HG03520 (cell line): Measurements from ENCODE around the gene AVP.
A peak's percentile ranks its signal among the peaks of the same experiment; 100 is the strongest.

Experiments used
- ATAC-seq: cut with Tn5 transposase; IDR thresholded peaks from one replicate; pipeline ENCODE4 v1.9.1; 2021; ENCODE audit warnings: mild to moderate bottlenecking, moderate library complexity; ENCODE audit not compliant: unreplicated experiment

AVP gene

DNA sequence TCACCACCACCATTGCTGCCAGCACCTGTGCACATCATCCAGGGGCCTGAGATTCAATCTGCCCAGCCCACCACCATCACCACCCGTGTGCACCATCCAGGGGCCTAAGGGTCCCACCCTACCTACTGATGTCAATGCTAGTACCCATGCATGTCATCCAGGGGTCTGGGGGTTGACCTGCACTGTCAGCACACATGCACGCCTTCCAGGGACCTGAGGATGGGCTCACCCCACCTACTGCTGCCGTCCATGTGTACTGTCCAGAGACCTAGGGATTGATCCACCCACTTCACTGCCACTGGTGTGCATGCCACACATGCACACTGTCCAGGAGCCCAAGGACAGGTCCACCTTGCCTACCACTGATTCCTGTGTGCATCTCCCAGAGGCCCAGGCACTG, 25.0 kb downstream of the AVP start:
- ATAC-seq = no peak

DNA sequence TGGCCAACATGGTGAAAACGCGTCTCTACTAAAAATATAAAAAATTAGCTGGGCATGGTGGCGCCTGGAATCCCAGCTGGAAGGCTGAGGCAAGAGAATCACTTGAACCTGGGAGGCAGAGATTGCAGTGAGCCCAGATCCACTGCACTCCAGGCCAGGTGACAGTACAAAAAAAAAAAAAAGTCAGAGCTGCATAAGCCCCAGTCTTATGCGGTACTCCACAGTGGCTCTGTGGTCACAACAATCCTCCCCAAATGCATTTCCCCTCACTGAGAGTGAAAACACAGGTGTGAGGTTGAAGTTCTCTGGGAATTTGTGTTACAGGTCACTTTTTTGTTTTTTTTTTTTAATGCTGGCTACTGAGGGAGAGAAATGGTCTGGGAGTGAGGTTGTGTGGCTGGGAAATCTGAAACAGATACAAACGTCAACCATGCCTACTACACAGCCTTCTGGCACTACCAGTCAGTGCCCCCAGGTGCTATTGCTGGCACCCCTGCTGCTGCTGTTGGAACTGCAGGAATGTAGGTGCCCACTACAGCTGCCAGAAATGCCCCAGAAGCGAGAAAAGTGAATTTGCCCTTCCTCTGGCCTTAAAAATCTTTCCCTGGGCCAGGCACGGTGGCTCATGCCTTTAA, 33.0 kb downstream of the AVP start:
- no peak for ATAC-seq

DNA sequence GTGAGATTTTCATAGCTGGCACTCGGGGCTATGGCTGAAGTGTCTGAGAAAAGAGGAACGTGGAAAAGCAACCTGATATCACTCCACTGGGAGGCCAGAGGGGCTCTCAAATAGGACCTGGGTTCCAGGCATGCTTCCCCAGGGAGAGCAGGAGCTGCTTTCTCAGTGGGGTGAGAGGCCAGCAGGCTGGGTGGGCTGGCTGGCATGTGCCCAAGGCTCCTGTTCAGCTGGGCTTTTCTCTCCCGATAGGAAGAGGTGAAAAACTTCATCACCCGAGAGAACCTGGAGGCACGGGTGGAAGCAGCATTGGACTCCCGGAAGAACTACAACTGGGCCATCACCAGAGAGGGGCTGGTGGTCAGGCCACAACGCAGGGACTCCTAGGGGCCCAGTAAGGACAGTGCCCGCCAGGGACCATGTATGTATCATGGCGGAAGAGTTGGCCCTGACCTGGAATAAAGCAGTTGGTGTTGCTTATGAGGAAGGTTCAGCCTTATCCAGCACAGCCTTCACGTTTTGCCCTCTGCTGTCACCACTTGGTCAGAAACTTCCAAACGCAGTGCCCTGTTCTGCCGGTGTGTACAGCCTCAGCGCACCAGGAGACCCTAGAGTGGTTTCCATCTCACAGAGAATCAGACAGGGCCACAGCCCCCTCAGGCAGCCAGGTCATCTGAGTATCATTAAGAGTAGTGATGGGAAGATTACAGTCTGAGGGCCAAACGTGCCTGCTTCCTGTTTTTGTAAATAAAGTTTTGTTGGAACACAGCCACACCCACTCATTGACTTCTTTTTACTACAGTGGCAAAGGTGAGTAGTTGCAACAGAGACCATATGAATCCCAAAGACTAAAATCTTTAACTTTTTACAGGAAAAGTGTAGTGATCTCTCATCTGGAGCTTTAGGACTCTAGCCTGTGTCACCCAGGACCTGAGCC, 36.8 kb downstream of the AVP start:
- ATAC-seq = no peak

DNA sequence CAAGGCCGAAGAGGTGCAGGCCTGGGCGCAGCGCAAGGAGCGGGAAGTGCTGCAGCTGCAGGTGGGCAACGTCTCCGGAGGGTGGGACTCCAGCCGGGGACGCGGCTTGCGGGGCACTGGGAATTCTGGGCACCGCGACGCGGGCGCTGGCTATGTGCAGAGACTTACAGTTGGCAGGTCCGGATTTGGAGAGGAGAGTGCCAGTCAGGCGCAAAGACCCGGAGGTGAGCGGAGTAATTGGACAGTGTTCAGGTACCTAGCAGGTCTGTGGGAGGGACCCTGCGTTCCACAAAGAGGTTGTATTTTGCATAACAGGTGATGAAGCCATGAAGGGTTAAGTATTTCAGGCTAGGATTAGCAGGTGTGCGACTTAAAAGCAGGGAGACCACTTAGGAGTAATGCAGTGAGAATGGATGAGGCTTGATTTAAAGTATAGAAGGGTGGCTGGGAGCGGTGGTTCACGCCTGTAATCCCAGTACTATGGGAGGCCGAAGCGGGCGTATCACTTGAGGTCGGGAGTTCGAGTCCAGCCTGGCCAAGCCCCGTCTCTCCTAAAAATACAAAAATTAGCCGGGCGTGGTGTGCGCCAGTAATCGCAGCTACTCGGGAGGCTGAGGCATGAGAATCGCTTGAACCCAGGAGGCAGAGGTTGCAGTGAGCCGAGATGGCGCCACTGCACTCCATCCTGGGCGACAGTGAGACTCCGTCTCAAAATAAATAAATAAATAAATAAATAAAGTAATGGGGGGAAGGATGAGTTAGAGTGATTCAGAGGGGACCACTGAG, 37.7 kb downstream of the AVP start:
- no peak for ATAC-seq

DNA sequence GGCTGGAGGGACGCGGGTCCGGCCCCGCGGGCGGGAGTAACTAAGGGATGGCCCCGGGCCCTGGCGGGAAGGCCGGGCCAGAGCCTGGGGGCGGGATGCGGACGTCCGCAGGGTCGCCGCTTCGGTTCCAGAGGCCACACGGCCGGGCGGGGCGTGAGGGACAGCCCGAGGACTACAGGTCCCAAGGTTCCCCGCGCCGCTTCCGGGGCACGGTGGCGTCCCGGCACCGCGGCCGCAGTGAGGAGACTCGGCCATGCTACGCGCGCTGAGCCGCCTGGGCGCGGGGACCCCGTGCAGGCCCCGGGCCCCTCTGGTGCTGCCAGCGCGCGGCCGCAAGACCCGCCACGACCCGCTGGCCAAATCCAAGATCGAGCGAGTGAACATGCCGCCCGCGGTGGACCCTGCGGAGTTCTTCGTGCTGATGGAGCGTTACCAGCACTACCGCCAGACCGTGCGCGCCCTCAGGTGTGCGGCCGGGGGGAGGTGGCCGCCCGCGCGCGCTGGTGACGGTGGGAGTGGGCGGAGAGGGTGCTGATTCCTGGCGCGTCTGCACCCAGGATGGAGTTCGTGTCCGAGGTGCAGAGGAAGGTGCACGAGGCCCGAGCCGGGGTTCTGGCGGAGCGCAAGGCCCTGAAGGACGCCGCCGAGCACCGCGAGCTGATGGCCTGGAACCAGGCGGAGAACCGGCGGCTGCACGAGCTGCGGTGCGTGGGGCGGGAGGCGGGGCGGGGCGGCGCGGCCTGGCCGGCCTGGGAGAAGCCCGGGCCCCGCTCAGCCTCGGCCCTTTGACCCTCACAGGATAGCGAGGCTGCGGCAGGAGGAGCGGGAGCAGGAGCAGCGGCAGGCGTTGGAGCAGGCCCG, 38.5 kb downstream of the AVP start, which contains the start of gene MRPS26:
Gene MRPS26 (plus strand): TSS at position 237 of the 861 bp plus-strand sequence. CDS start 17 bp downstream, at position 254.
- ATAC-seq = peak; percentile 82

DNA sequence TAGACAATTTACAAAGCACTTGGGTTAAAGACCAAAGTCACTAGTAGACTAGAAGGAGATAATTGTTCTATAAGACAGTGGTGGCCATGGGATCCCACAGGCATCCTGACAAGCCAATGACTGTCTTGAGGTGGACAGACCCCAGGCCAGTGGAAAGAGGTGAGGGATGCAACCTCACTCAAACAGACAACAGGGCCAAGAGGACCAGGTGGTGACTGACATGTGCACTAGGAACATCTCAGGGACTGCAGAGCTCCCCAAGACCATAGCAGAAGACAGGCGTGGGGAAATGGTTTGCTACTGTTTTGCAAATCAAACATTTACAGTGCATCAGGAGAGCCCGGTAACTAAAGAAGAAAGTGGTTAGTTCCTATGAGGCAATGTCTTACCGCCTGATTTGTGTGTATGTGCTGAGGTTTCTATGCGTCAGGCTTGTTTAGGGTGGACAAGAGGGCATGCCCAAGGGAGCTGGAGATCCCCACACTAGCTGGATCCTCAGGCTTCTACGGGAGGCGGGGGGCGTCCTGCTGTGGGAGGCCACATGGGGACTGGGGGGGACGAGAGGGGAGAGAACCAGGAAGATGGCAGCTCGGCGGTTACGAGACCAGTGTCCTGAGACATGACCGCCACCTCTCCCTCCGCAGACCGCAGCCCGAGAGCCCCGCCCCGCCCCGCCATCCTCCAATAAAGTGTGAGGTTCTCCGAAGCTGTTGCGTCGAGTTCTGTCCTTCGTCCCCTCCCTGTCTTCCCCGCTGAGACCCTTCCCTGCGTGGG, 39.3 kb downstream of the AVP start:
- ATAC-seq = peak; percentile 32

DNA sequence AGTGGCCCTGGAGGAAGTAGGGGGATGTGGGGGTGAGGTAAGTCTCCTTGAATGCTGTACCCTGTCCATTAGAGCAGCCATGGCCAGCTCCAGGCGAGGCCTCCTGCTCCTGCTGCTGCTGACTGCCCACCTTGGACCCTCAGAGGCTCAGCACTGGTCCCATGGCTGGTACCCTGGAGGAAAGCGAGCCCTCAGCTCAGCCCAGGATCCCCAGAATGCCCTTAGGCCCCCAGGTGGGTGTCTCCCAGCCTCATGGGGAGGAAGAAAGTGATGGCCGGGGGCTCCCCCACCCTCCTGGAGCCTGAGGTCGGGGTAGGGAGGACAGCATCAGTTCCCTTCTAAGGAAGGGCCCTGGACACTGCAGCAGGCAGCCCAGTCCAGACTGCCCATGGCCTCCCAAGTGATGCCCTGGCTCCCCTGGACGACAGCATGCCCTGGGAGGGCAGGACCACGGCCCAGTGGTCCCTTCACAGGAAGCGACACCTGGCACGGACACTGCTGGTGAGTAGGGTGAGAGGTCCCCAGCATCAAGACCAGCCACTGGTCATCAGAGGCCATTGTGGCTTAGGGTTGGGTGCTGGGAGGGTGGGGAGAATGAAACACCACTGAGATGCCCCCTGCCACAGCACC, 40.1 kb downstream of the AVP start:
- no peak for ATAC-seq

DNA sequence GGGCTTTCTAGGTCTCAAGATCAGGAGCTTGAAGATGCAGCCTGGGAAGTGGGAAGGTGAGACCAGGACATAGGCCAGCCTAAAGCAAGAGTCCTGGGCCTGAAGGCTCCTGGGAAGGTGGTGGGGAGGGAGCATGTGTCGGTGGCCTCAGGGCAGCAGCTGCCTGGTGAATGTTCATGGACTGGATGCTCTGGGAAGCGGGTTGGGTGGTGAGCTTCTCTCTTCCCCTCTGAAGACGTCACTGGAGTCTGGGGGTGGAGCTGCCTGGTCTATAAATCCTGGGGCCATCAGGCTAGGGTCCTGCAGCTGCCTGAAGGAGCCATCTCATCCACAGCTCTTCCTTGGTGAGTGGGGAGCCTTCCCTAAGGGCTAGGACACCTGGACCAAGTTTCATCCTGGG, 41.2 kb downstream of the AVP start, which contains the start of gene GNRH2:
Gene GNRH2 (plus strand): TSS at position 301 of the 400 bp plus-strand sequence. CDS start 793 bp downstream, outside the sequence.
- no peak for ATAC-seq

DNA sequence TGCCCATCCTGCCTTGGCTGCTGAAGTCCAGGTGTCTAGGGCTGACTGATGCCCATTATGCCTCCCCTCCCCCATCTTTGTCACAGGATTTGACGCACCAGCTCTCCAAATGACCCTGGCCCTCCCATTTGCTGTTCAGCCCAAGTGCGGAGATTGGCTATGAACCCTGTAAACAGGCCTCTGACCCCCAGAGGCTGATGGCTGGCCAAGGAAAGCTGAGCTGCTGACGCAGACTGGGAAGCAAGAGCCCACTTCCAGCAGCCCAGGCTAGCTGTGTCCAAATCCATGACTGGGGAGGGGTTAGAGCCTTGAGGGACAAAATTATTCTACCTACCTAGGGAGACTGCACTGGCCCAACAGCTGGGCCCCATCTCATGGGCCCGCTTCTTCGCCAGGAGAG, 41.9 kb downstream of the AVP start:
- ATAC-seq = no peak

DNA sequence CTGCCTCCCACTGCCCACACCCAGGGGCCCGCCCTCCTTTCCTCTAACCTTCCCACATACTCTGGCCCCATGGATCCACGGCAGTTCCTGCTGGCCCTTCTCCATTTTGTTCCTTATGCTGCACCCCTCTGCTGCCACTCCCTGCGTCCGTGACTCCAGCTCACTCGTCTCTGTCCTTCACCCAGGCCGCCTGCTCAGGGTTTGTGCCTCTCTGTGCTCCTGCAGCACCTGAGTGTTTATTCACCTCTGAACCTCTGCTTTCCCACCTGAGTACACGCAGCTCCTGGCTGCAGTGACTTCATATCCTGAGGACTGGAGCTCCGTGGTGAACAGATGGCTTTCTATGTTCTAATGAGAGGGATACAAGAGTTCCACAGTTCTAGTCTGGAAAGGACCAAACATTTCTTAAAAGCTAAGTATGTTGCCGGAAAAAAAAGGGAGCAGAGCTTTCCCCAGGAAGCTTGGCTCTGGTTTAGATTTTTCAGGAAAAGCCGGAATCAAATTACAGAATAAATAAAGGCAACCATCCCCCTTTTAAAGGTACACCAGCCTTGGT, 42.6 kb downstream of the AVP start:
- ATAC-seq = no peak

DNA sequence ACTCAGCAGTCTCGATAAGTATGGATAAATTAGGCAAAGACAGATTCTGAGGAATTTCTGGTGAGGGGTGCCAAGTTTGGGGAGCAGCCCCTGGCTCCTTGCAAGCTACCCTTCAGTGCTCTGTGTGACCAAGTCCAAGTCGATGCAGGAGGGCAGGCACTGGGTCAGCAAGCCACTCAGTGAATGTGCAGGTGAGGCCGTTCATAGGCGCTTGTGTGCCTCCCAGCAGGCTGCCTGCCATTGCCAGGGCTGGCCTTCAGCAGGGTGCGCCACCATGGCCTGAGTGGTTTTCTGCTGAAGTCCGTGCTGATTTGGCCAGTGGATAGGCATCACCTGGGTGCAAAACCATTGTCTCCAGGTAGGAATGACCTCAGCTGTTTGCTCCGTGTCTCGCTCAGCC, 44.4 kb downstream of the AVP start:
- no peak for ATAC-seq

DNA sequence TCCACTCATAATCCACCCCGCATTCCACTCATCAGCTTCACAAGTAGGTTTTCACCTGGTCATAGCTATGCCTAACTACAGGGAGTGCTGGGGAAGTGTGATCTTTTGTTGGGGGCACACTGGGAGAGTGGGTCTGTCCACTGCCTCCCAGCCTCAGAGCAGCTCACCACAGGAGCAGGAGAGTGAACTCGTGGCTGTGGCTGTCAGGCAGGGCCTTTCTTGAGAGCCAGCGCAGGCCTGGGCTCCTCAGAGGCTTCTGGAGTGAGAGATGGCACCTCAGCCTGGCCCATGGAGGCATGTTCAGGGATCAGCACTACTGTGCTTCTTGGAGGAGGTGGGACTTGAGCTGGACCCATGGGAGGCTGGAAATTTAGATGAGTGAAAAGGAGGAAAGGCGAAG, 45.1 kb downstream of the AVP start:
- ATAC-seq = no peak

DNA sequence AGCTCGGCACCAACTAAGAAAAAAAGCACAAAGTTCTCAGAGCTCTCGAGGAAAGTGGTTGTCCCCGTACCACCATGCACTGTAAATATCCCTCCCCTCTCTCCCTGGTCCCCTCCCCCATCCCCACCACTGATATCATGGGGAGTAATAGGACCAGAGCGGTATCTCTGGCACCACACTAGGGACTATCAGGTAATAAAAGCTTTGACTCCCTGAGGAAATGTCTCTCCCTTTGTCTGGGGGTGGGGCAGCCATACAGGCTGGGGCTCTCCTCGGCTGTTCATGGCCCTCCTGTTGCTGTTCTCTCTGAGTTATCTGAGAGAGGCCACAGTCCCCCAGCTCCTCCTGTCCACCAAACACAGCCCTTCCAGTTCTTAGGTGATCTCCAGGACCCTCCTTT, 46.1 kb downstream of the AVP start:
- ATAC-seq = no peak

DNA sequence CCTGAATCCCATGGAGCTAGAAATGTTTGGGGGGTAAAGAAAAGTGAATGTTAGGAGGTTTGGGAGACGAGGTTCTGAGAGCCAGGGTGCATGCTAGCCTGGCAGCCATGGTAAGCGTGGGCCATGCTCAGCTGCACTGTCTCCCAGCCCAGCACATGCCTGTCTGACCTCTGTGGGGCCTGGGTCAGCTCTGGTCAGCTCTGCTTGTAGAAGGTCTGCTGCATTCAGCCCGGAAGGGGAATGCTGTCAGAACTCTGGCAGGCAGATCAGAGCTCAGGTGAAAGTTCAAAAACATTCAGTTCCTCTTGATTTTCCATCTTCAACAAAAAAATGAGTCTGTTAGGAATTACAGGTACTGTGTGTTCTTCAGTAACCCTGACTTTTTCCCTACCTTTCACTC, 46.9 kb downstream of the AVP start:
- ATAC-seq = no peak

DNA sequence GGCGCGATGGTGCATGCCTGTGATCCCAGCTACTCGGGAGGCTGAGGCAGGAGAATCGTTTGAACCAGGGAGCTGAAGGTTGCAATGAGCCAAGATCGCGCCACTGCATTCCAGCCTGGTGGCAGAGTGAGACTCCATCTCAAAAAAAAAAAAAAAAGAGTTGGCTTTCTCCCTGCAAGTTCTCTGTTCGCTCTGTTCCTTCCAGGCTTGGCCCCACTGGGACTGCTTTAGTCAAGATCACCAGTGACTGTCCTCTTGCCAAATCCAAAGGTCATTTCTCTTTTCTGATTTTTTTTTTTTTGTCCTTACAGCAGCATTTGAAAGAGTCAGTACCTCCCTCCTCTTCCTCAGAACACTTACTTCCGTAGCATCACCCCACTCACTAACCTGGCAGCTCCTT, 51.9 kb downstream of the AVP start:
- ATAC-seq = no peak
